Superior temporal gyrus (tissue), 1 donor: ENCODE measurements around the gene RAB27A.
"Not testable (repeated sequence)": the region's sequence is repeated elsewhere in the genome, so short reads cannot be mapped to it uniquely, and the experiment has no call there.

Experiments used
- DNase-seq: peaks from one replicate; pipeline ENCODE4 v3.0.0-alpha.2; 2016; ENCODE audit errors: extremely low spot score

The RAB27A gene

DNA sequence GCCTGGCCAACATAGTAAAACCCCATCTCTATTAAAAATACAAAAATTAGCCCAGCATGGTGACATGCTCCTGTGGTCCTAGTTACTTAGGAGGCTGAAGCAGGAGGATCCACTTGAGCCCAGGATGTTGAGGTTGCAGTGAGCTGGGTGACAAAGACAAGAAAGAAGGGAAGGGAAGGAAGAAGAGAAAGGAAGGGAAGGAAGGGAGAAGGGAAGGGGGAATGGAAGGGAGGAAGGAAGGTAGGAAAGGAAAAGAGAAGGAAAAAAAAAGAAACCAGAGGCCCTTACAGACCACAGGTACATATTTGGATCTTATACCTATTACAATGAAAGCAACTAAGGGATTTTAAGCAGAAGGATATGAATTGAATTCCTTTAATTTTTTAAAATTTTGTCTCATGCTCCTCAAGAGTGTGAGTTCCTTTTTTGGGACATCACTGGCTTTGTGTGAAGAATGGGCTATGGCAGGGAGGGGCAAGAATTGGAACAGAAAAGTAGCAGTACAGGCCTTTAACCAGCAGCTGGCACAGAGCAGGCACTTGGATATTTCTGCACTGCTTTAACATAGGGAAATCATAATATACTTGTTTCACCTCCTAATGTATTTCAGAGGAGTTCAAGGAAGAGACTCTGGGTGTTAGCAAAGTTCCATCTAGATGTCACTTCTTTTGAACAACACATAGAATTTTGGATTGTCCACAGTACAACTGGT lies 7.9 kb downstream of the RAB27A start:
- no peak for DNase-seq

DNA sequence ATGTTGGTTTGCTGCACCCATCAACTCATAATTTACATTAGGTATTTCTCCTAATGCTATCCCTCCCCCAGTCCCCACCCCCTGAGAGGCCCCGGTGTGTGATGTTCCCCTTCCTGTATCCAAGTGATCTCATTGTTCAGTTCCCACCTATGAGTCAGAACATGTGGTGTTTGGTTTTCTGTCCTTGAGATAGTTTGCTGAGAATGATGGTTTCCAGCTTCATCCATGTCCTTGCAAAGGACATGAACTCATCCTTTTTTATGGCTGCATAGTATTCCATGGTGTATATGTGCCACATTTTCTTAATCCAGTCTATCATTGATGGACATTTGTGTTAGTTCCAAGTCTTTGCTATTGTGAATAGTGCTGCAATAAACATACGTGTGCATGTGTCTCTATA lies 9.0 kb downstream of the RAB27A start:
- DNase-seq, result not testable (repeated sequence)

DNA sequence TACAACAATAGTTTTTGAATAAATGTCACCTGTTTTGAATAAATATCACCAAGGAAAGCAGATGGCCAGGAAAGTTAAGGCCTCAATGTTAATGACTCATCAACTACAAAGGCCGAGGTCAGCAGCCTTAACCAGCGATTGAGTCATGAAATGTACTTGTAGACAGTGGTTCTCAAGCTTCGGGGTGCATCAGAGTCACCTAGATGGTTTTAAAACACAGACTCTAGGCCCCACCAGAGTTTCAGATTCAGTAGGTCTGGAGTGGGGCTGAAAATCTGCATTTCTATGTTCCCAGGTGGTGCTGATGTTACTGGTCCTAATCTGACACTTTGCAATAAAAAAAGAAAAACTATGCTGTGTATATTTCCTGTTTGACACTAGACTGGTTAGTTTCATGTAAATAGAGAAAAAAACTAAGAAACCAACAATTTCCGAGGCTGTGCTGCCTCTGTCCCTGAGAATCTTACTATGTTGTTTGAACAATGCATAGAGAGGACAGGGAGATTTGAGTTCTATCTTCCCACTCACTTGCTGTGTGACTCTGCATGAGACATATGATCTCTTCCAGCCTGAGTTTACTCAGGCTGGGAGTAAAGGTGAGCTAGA lies 9.8 kb downstream of the RAB27A start:
- no peak for DNase-seq

DNA sequence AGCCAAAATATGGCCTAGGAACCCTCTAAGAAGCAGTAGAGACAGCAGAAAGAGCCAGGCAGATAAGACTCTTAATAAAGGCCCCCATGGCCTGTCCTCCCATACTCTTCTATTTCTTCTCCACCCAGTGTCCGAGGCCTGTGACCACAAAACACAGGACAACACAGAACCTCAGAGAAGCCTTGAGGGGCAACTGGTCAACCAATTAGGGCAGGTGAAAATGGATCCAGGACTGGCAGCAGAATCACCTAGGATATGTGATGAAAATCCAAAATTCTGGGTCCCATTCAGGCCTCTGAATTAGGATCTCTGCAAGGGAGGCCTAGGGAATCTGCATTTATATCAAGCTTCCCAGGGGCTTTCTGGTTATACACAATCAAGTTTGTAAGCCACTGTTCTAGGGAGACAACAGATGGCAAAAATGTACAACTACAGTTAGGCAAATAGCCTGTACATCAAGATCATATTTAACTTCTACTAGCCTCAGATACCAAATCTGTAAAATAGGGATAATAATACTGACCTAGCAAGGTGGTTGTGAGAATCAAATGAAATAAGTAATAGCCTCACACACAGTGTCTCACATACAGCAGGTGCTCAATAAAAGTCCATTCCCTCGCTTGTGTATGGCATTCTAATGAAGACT lies 10.4 kb downstream of the RAB27A start:
- DNase-seq, result no peak

DNA sequence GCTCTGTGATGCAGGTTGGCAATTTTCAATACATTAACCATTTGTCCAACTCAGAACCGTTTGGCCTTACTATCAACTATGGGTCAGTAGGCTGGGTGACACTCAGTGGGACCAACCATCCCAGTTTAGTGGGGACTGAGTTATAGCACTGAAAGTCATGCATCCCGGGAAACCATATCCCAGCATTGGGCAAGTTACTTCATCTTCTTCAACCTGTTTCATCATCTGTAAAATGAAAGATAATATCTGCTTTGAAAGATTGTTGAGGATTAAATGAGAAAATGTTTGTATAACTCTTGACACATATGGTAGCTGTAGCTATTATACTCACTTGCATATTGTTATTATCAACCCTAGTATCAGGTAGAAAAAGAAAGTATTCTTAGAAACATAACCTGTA lies 11.9 kb downstream of the RAB27A start:
- DNase-seq, result no peak

DNA sequence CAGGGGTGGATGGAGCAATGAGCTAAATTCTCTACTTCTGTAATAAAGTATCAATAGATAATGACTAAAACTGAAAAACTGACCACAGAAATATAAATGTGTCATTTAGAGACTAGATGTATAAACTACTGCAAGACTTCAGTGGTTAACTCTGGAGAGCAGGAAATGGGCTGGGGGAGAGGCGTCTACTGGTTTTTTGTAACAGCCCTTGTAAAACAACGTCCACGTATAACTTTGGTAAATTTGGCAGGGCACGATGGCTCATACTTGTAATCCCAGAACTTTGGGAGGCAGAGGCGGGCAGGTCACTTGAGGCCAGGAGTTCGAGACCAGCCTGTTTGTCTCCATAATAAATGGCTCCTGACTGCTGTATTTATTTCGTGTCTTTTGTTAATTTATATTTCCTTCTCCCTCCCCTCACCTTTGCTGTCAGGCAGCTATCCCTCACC lies 12.5 kb downstream of the RAB27A start:
- no peak for DNase-seq

DNA sequence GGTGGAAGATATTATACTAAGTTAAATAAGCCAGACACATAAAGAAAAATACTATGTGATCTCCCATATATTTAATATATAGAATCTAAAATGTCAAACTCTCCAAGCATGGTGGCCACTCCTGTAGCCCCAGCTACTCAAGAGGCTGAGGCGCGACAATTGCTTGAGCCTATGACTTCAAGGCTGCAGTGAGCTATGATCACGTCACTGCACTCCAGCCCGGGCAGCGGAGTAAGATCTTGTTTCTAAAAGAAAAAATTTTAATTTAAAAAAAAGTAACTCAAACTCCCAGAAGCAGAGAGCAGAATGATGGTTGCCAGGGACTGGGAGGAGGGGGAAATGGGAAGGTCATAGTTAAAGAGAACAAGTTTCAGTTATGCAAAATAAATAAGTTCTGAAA lies 13.3 kb downstream of the RAB27A start:
- DNase-seq, result no peak

DNA sequence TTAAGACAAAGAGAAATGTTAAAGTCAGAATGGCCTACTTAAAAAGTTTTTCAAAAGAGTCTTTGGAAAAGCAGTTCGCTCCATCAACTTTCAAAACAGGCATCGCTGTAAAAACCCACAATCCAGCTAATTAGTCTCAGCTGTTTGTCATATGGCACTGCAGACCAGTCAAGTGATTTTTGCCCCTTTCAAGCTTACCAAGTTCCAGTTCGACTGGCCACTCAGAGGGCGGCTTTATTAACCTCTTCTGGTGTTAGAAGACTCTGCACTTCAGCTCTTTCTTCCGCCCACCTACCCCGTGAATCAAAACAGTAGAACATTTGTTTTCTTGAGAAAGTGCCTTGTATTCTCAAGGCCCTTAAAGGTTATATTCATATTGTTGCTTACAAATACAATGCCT lies 19.3 kb downstream of the RAB27A start:
- no peak for DNase-seq

DNA sequence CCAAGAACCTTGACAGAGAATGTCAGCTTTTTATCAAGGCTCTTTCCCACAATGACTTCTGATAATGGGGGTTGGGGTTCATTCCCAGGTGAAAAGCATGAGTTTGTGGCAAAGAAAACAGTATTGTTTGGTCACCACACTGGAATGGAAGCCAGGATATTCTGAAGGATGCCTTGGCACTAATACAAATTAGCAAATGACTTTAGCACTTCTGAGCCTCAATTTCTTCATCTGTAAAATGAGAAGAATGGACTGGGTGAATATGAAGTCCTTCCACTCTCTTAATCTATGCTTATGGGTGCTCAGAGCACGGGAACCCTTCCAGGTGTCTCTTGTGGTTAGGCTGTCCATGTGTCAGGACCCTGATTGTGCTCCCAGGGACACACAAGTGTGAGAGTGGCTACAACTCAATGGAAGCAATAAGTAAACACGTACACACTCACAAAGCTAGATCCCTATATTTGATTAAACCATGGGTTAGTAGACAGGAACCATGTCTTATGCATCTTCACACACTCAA lies 21.4 kb downstream of the RAB27A start:
- DNase-seq, result no peak

DNA sequence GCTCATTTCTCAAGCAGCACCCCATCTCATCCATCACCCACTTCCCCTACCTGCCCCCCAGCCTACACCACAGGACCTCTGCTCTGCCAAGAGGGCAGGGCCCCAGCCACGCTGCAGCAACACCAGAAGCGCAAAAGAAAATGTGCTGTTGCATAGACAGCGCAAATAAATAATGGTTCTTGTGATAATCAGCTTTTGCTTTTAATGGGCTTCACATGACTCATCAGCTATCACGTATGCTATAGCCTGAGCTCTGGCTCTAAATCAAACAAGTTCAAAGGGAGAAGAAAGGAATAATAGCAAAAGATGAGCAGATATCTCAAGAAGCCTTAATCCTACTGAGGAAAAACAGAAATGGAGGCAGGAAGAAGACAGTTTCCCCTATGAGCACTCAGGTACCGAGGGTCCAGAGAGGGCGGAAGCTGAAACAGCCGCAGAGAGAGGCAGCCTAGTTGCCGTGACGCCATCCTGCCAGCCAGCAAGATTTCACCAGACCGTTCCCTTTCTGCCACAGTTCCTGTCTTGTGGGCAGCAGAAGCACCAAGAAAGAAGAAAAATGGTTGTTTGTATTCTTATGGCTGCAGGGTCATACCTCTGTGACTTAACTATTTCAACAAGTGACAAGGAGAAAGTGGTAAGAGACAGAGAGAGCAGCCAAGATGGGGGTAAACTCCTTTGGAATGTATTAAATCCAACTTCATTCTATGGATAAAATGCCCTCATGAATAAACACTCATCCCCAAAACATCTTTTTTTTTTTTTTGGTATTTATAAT lies 22.0 kb downstream of the RAB27A start:
- no peak for DNase-seq

DNA sequence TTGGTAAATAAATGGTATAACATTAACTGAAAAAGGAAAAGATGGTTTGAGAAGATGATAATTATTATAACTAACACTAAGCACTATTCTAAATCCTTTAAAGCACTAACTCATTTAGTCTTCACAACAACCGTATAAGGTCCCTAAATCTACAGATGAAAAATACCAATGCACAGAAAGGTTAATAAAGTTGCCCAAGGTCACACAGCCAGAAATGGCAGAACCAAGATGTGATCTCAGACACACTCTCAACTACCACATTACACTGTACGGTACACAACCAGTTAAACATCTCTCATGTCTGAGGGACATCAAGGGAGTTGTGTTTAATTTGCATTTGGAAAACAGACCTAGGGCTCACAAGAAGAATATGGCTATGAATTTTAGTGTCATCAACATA lies 23.1 kb downstream of the RAB27A start:
- no peak for DNase-seq

DNA sequence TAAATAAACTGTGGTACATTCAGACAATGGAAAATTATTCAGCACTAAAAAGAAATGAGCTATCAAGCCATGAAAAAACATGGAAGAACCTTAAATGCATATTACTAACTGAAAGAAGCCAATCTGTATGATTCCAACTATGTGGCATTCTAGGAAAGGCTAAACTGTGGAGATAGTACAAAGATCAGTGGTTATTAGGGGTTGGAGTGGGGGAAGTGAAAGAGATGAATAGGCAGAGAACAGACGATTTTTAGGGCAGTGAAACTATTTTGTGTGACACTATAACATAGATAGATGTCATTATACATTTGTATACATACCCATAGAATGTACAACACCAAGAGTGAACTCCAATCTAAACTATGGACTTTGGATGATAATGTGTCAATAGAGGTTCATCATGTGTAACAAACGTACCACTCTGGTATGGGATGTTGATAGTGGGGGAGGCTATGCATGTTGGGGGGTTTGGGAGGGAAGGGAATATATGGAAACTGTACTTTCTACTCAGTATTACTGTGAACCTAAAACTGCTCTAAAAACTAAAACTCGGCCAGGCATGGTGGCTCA lies 29.0 kb downstream of the RAB27A start:
- no peak for DNase-seq

DNA sequence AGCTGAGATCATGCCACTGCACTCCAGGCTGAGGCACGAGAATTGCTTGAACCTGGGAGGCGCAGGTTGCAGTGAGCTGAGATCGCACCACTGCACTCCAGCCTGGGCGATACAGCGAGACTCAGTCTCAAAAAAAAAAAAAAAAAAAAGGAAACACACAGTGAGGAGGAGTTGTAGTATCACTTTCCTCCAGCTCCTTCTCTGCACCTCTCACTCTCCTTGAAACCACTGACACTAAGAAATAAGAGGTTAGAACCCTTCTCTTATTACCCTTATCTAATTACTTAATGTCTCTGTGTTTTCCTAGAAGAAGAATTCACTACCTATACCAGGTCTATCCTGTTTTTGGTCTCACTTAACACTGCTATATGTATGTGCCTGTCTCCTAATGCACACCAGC lies 31.7 kb downstream of the RAB27A start:
- DNase-seq, result no peak

DNA sequence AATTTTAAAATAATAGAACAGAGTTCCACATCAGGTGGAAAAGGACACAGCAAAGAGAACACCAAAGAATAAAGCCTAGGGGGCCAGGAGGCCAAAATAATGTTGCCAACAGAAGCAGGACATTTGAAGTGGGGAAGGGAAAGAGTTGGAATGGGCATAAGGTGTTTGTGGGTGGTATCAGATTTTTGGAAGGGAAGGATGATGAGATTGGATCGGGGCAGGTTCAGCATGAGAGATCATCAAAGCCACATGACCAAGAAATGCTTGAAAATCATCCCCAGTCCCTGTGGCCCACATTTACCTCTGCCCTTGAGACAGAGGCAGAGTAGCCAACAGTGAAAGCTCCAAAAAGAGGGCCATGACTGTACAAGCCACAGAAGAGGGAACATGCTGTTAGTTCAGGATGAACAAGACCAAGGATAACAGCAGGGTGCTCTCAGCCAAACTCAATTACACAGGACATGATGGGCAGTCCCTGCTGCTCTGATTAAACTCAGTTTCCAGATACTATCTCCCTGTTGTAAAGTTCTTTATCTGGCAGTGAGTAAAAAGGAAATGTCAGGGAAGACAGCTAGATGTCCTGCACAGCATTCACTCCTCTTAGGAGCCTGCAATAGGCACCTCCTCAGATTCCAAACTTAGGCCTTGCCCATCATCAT lies 32.5 kb downstream of the RAB27A start:
- DNase-seq, result no peak

DNA sequence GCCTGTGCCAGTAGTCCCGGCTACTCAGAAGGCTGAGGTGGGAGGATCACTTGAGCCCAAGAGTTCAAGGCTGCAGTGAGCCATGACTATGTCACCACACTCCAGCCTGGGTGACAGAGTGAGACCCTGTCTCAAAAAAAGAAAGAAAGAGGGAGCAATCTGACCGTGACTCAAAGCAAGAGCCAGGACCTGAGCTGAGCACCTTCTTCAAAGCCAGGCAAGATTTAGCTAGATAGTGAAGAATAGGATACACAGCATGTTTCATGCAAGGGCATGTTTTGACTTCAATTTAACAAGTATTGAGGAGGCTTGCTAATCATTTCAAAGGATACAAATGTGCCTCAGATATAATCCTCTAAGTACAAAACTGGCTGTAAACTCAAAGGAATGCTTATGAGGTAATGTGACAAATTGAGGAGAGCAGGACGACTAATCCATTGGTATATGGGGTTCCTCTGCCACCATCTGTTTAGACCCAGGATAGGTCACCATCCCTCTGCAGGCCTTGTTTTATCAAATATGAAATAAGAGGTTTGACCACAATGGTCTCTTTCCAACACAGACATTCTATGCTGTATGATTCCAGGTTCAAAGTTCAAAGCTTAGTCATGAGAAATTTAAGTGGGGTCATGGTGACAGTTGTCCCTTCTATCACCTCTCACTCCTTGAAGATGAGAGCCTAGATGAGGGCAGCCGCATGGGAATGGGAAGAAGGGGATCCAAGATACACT lies 33.2 kb downstream of the RAB27A start:
- no peak for DNase-seq

DNA sequence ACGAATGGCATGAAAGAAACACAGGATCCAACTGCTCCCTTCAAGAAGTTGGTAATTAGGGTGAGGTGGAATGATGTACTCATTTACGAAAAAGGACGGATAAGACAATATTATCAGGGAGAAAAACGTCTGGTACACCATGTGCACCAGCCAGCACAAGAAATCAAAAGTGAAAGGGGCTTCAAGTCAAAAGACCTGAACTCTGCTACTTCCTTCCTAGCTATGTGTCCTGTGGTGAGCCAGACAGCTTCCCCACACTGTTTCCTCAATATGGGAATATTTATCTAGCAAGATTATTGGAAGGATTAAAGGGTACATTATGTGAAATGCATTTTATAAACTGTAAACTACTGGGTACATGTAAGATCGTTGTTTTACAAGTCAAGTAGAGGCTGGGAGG lies 33.9 kb downstream of the RAB27A start:
- DNase-seq, result no peak

DNA sequence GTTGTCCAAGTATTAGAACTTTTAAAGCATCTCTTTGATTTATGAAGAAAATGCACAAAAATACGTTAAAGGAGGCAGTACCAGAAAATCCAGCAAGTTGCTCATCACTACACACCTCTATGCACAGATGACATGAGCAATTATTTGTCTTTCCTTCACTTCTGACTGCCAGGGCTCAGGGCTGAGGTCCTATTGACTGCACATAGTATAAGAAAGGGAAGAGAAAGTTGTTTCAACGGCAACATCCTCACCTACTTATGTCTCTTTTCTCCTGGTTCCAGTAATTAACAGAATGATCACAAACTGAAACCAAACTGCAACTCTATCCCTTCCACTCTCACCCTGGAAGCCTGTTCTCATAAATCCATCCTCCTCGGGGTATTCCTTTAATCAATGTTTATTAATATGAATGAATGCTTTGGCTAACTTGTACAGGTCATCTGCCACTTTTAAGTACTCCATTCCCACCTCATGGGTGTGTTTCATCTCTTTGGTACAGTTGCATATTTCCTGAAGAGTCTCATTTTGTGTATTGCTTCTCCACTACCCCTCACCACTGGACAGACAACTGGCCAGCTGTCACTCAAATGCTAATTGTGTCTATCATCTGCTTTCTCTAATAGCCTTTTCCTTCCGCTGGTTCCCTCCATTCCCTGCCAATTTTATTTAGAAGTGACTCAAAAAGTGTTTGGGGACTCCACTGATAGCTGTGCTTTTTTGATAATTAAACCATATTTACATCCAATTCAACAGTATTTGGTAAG lies 34.5 kb downstream of the RAB27A start:
- DNase-seq, result no peak

DNA sequence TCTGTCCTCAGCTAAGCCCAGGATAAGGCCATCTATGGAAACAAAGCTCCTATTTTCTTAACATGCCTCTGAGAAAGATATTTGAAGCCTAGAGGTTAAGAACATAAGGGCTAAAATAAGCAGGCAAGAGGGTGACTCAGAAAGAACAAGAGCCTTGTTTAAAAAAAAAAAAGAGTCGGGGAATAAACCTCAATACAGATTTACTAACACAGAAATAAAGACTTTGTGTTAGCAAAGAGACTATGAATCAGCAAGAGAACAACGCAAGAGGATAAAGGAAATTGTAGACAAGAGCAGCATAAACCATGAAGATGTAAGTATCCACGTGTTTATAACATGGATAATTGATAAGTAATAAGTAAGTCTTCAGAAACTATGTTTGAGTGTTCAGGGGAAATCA lies 36.0 kb downstream of the RAB27A start:
- DNase-seq, result no peak

DNA sequence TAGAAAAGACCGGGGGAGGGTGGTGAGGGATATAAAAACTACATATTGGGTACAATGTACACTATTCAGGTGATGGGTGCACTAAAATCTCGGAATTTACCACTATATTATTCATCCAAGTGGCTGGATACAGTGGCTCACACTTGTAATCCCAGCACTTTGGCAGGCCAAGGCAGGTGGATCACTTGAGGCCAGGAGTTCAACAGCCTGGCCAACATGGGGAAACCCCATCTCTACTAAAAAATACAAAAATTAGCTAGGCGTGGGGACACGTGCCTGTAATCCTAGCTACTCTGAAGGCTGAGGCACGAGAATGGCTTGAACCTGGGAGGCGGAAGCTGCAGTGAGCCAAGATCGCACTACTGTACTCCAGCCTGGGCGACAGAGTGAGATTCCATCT lies 37.4 kb downstream of the RAB27A start:
- DNase-seq, result not testable (repeated sequence)

DNA sequence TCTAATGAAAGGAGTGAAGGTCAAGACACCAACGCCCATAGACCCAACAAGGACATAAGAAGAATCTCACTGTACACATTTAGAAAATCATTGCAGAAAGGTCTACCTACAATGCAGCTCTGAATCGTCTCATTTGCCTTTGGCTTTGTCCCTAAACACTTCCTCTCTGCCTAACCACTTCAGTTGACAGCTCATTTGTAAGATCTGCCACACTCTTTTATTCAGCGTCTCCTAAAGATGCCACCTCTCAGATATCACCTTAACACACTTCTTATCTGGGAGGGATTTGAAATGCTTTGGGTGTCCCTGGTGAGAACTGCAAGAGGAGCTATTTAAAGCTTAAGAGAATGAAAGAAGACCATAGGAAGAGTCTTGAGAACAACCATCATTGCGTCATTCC lies 38.7 kb downstream of the RAB27A start:
- no peak for DNase-seq
